Tibial artery (tissue), 4 donors: ENCODE data around the gene TSPAN32.

Source experiments
- DNase-seq, 2 donors: peaks; one replicate each; pipeline ENCODE4 v3.0.0-alpha.2; 2019
- H3K27ac ChIP-seq, 2 donors: fragments of 200-600 bp; sonication (generic) in 1 of 2; 1 replicate in 1 of 2; 2 replicates in 1 of 2; pipeline ENCODE4 v1.5.1; 2018 to 2019; ENCODE audit warnings: mild to moderate bottlenecking in 1 of 2
- H3K27me3 ChIP-seq, 2 donors: fragments of 200-600 bp; sonication (generic) in 1 of 2; one replicate each; pipeline versions ENCODE4 v1.5.1 to v1.6.0; 2016 to 2019
- H3K36me3 ChIP-seq, 3 donors: fragments of 200-600 bp; sonication (generic) in 2 of 3; one replicate each; pipeline ENCODE4 v1.5.1; 2016 to 2019; ENCODE audit warnings: mild to moderate bottlenecking in 2 of 3
- H3K4me1 ChIP-seq, 4 donors: fragments of 200-600 bp; sonication (generic) in 2 of 4; 1 replicate in 3 of 4; 2 replicates in 1 of 4; pipeline ENCODE4 v1.5.1; 2016 to 2019
- H3K4me3 ChIP-seq, 2 donors: fragments of 200-600 bp; sonication (generic) in 1 of 2; 1 replicate in 1 of 2; 2 replicates in 1 of 2; pipeline ENCODE4 v1.5.1; 2018 to 2019; ENCODE audit warnings: mild to moderate bottlenecking in 2 of 2
- H3K9me3 ChIP-seq, 3 donors: fragments of 200-600 bp; sonication (generic) in 1 of 3; one replicate each; pipeline ENCODE4 v1.5.1; 2016 to 2019
- intact Hi-C: fragments of 100-400 bp; cut with DNase I; formaldehyde crosslinking; loops from one replicate; pipeline ENCODE4 v1.15.0; 2023; ENCODE audit warnings: low total_unique reads
- TF ChIP-seq, protein P1 (sequence below), 2 experiments: fragments of 200-600 bp in 1 of 2; fragments of 450-650 bp in 1 of 2; IDR thresholded peaks; one replicate each; pipeline ENCODE4 v1.5.1; 2017 to 2019; ENCODE audit warnings: antibody characterized with exemption in 2 of 2, mild to moderate bottlenecking in 1 of 2, moderate library complexity in 1 of 2

Gene TSPAN32

GRCh38 chr11:2293984-2294925 is 7.6 kb upstream of the TSPAN32 start:
- H3K4me1 ChIP-seq: no peaks in the 10 kb centered on the region
- no peak overlapping the region for H3K4me3 ChIP-seq
- intact Hi-C loops: no loop called here
- TF ChIP-seq, protein P1, sequence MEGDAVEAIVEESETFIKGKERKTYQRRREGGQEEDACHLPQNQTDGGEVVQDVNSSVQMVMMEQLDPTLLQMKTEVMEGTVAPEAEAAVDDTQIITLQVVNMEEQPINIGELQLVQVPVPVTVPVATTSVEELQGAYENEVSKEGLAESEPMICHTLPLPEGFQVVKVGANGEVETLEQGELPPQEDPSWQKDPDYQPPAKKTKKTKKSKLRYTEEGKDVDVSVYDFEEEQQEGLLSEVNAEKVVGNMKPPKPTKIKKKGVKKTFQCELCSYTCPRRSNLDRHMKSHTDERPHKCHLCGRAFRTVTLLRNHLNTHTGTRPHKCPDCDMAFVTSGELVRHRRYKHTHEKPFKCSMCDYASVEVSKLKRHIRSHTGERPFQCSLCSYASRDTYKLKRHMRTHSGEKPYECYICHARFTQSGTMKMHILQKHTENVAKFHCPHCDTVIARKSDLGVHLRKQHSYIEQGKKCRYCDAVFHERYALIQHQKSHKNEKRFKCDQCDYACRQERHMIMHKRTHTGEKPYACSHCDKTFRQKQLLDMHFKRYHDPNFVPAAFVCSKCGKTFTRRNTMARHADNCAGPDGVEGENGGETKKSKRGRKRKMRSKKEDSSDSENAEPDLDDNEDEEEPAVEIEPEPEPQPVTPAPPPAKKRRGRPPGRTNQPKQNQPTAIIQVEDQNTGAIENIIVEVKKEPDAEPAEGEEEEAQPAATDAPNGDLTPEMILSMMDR (IDR thresholded peaks at IDR 0.05): no peak
- no peaks in the 10 kb centered on the region for H3K36me3 ChIP-seq
- H3K27me3 ChIP-seq: peaks cover 0 to 31% of the 10 kb centered on the region in 2 donors
- no peaks in the 10 kb centered on the region for H3K9me3 ChIP-seq
- no peak overlapping the region for H3K27ac ChIP-seq
- DNase-seq: peak; percentile 21 to 48

DNA sequence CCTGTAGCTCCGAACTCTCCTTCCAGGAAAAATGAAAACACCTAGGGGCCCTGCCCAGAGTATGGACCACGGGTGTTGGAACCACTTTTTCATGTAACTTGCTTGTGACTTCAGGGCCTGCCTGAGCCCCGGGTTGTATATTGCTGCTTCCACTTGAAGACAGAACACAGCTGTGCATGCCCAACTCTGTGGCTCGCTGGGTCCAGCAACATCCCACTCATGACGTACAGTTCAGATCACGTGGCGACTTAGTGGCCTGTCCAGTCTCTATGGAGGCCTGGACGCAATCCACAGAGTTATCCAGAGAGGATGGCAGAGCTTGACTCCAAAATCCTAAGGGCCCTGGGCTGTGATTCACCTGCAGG is 6.9 kb upstream of the TSPAN32 start:
- no peaks in the 10 kb centered on the region for H3K36me3 ChIP-seq
- no peaks in the 10 kb centered on the region for H3K9me3 ChIP-seq
- TF ChIP-seq, protein P1 (IDR thresholded peaks at IDR 0.05): no peak
- peaks cover 0 to 26% of the 10 kb centered on the region in 2 donors for H3K27me3 ChIP-seq
- intact Hi-C loops: no loop called here
- no peak overlapping the region for H3K4me3 ChIP-seq
- peak in 1 of 2 donors; percentile 51 for DNase-seq
- H3K27ac ChIP-seq: no peak overlapping the region
- no peaks in the 10 kb centered on the region for H3K4me1 ChIP-seq

GRCh38 chr11:2295971-2296912 is 5.6 kb upstream of the TSPAN32 start:
- H3K4me3 ChIP-seq: no peak overlapping the region
- no peaks in the 10 kb centered on the region for H3K36me3 ChIP-seq
- intact Hi-C loops: no loop called here
- no peak overlapping the region for H3K27ac ChIP-seq
- no peaks in the 10 kb centered on the region for H3K4me1 ChIP-seq
- peak; percentile 5 to 32 for DNase-seq
- no peaks in the 10 kb centered on the region for H3K9me3 ChIP-seq
- H3K27me3 ChIP-seq: peaks cover 0 to 19% of the 10 kb centered on the region in 2 donors
- TF ChIP-seq, protein P1 (IDR thresholded peaks at IDR 0.05): no peak

GRCh38 chr11:2296913-2297622 is 4.7 kb upstream of the TSPAN32 start:
- intact Hi-C loops: no loop called here
- Histone ChIP-seq H3K27me3 (peaks cover 0 to 19% of the 10 kb centered on the region in 2 donors), H3K9me3 (no peaks in the 10 kb centered on the region), H3K36me3 (no peaks in the 10 kb centered on the region), H3K27ac (no peak overlapping the region), H3K4me1 (no peaks in the 10 kb centered on the region), H3K4me3 (no peak overlapping the region)
- DNase-seq: peak in 1 of 2 donors; percentile 59
- TF ChIP-seq, protein P1 (IDR thresholded peaks at IDR 0.05): no peak

GRCh38 chr11:2297623-2298030 is 4.2 kb upstream of the TSPAN32 start:
- H3K4me1 ChIP-seq: peaks cover 0 to 4% (median under 1%) of the 10 kb centered on the region in 4 donors
- intact Hi-C loops: no loop called here
- H3K36me3 ChIP-seq: no peaks in the 10 kb centered on the region
- H3K9me3 ChIP-seq: no peaks in the 10 kb centered on the region
- no peak overlapping the region for H3K27ac ChIP-seq
- no peak for DNase-seq
- peaks cover 0 to 19% of the 10 kb centered on the region in 2 donors for H3K27me3 ChIP-seq
- H3K4me3 ChIP-seq: no peak overlapping the region
- TF ChIP-seq, protein P1 (IDR thresholded peaks at IDR 0.05): no peak
